HUES64 (cell line): ENCODE results near the gene PRR35.

ENCODE experiments used
- H3K27ac ChIP-seq: 2 replicates; pipeline ENCODE4 v1.7.0; 2013; ENCODE audit warnings: low read depth, low read length, inconsistent platforms
- H3K27me3 ChIP-seq: 2 replicates; pipeline ENCODE4 v1.6.1; 2013; ENCODE audit warnings: mild to moderate bottlenecking, low read length; ENCODE audit not compliant: insufficient read depth
- H3K36me3 ChIP-seq: 2 replicates; pipeline ENCODE4 v1.6.1; 2013; ENCODE audit warnings: mild to moderate bottlenecking, low read length; ENCODE audit not compliant: insufficient read depth
- H3K4me1 ChIP-seq: 2 replicates; pipeline ENCODE4 v1.6.1; 2013; ENCODE audit warnings: mild to moderate bottlenecking, low read length, moderate library complexity; ENCODE audit not compliant: insufficient read depth
- H3K4me3 ChIP-seq: 2 replicates; pipeline ENCODE4 v1.5.1; 2013; ENCODE audit warnings: mild to moderate bottlenecking, low read length, moderate library complexity
- H3K9ac ChIP-seq: 2 replicates; pipeline ENCODE4 v1.6.1; 2013; ENCODE audit warnings: mild to moderate bottlenecking, low read depth, low read length
- H3K9me3 ChIP-seq: 2 replicates; pipeline ENCODE4 v1.6.1; 2013; ENCODE audit warnings: low read depth, low read length; ENCODE audit not compliant: insufficient read depth
- WGBS: fragments of 150-250, 120-280 bp; methylation state at CpG from one replicate; pipeline ENCODE4 v1.1.7; 2013; ENCODE audit warnings: missing lambda C conversion rate; 5-methylcytosine and 5-hydroxymethylcytosine counted together

The PRR35 gene

GRCh38 chr16:521381-522210 lies 38.6 kb upstream of the PRR35 start:
- WGBS: 88% methylated on average over 34 of the region's 34 CpGs
- H3K4me1 ChIP-seq: peaks cover 11% of the 10 kb centered on the region; the same call in 1 of the 2 replicates
- H3K27ac ChIP-seq: no peak overlapping the region
- H3K4me3 ChIP-seq: no peak overlapping the region
- H3K9me3 ChIP-seq: no peaks in the 10 kb centered on the region
- H3K9ac ChIP-seq: no peak overlapping the region
- no peaks in the 10 kb centered on the region for H3K27me3 ChIP-seq
- peaks cover 19% of the 10 kb centered on the region for H3K36me3 ChIP-seq

DNA sequence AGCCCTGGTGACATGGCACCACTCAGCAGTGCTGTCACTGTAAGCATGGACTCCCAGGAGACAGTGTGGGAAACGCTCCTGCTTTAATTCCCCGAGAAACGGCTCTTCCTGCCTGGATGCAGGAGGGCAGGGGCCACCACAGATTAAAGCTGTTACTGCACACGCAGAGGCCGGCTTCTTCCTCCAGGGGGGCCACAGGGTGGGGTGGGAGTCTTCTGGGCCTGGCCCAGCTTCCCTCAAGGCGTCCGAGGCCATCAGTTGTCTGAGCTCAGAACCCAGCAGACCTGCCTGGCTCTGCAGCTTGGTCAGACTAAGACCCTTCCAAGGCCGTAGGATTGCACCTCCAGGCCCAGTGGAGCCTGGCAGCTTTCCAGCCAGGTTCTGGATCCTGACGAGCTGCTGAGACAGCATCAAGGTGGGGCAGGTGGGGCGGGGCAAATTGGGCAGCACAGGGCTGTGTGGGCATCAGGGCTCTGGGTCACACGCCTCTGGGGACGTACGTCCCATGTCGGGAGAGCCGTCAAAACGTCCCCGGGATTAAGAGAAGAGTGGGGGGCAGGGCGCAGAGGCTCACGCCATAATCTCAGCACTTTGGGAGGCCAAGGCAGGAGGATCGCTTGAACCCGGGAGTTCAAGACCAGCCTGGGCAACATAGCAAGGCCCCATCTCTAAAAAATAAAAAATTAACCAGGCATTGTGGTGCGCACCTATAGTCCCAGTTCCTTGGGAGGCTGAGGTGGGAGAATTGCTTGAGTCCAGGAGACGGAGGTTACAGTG lies 37.7 kb upstream of the PRR35 start:
- Histone ChIP-seq H3K9me3 (no peaks in the 10 kb centered on the region), H3K36me3 (peaks cover 19% of the 10 kb centered on the region)
- WGBS: 87% methylated on average over 23 of the region's 23 CpGs

DNA sequence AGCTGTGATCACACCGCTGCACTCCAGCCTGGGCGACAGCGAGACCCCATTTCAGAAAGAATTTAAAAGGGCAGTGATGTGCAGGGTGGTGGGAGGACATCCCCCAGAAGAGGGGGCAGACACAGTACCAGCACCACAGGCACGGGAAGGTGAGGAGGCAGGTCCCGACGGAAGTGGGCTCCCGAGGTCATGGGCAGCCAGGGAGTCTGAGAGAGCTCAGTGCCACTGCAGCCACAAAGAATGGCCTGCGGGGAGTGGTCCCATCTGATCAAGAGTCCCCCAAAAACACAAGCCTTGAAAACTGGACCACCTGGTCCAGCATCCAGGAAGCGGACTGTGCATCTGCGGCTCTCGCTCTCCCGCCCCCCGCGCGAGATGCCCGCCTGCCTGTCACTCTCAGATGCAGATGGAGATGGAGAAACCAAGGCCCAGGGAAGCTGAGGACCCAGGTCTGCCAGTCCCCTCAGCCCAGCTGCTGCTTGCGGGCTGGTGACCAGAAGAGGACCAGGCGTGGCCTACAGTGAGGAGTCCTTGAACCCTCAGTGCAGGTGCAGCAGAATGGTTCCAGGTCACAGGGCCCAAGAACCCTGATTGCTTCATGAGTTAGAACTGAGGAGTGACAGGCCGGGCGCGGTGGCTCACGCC lies 37.0 kb upstream of the PRR35 start:
- H3K27ac ChIP-seq: no peak overlapping the region
- H3K9me3 ChIP-seq: no peaks in the 10 kb centered on the region
- H3K36me3 ChIP-seq: peaks cover 19% of the 10 kb centered on the region
- no peak overlapping the region for H3K9ac ChIP-seq
- no peak overlapping the region for H3K4me3 ChIP-seq
- peaks cover 11% of the 10 kb centered on the region; the same call in 1 of the 2 replicates for H3K4me1 ChIP-seq
- H3K27me3 ChIP-seq: no peaks in the 10 kb centered on the region
- WGBS: 93% methylated on average over 22 of the region's 22 CpGs

More for the DNA sequence above, 37.7 kb upstream of the PRR35 start:
- Histone ChIP-seq H3K4me3 (no peak overlapping the region), H3K27ac (no peak overlapping the region), H3K4me1 (peaks cover 11% of the 10 kb centered on the region; the same call in 1 of the 2 replicates), H3K9ac (no peak overlapping the region), H3K27me3 (no peaks in the 10 kb centered on the region)

DNA sequence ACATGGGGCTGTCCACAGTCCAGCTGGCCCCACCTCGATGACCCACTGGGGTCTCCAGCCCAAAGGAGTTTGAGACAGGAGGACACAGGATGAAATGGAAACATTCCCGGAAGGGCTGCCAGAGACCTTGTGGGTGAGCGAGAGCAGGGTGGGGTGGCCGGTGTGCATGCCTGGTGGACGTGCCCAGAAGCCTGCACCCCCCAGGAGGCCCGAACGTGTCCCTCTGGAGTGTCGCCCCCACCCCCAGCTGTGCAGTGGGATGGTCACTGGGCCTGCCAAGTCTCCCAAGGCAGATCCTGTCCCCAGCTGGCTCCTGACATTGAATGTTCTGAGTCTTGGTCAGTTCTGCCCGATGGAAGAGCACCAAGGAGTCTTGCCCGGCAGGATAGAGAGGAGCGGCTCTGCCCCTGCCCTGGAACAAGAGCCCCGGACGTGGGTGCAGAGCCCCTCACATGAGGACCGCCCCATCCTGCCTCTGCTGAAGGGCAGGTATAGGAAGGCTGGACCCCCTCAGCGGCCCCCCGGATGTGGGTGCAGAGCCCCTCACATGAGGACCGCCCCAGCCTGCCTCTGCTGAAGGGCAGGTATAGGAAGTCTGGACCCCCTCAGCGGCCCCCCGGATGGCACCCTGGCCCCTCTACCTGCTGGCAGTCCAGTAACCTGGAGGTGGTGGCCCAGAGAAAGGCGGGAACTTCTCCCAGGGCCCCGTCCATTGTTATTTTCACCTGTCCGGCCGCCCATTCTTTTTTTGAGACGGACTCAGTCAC lies 35.7 kb upstream of the PRR35 start:
- Histone ChIP-seq H3K4me3 (no peak overlapping the region), H3K4me1 (peaks cover 11% of the 10 kb centered on the region; the same call in 1 of the 2 replicates), H3K9ac (no peak overlapping the region), H3K36me3 (peaks cover 18% of the 10 kb centered on the region), H3K27me3 (no peaks in the 10 kb centered on the region), H3K27ac (no peak overlapping the region), H3K9me3 (no peaks in the 10 kb centered on the region)
- WGBS: 92% methylated on average over 24 of the region's 24 CpGs

GRCh38 chr16:525123-525519 lies 35.1 kb upstream of the PRR35 start:
- H3K9me3 ChIP-seq: no peaks in the 10 kb centered on the region
- no peak overlapping the region for H3K27ac ChIP-seq
- no peak overlapping the region; the same call in 1 of the 2 replicates for H3K9ac ChIP-seq
- peaks cover 16% of the 10 kb centered on the region for H3K36me3 ChIP-seq
- peaks cover 11% of the 10 kb centered on the region; the same call in 1 of the 2 replicates for H3K4me1 ChIP-seq
- peak overlapping the region; percentile 92; the same call in 1 of the 2 replicates for H3K4me3 ChIP-seq
- WGBS: 95% methylated on average over 8 of the region's 8 CpGs
- H3K27me3 ChIP-seq: no peaks in the 10 kb centered on the region

- Histone ChIP-seq H3K9me3 (no peaks in the 10 kb centered on the region), H3K4me3 (peak overlapping the region; percentile 92), H3K27ac (peak overlapping the region; percentile 45; the same call in 1 of the 2 replicates), H3K27me3 (no peaks in the 10 kb centered on the region), H3K4me1 (peaks cover 11% of the 10 kb centered on the region; the same call in 1 of the 2 replicates), H3K9ac (peak overlapping the region; percentile 29), H3K36me3 (peaks cover 10% of the 10 kb centered on the region)
- 86% methylated on average over 13 of the region's 13 CpGs for WGBS
Measured at GRCh38 chr16:525520-526180, 34.5 kb upstream of the PRR35 start.

- Histone ChIP-seq H3K9me3 (no peaks in the 10 kb centered on the region), H3K36me3 (peaks cover 6% of the 10 kb centered on the region; the same call in 1 of the 2 replicates), H3K27me3 (no peaks in the 10 kb centered on the region), H3K27ac (peak overlapping the region; percentile 94), H3K4me3 (peak overlapping the region; percentile 92), H3K4me1 (peaks cover 11% of the 10 kb centered on the region; the same call in 1 of the 2 replicates), H3K9ac (peak overlapping the region; percentile 91)
- WGBS: 22% methylated on average over 26 of the region's 26 CpGs
Measured at GRCh38 chr16:526181-527014, 33.8 kb upstream of the PRR35 start.

GRCh38 chr16:527015-527903 lies 32.9 kb upstream of the PRR35 start, which contains the start of gene CAPN15:
Gene CAPN15 (plus strand): TSS chr16:527712. CDS start chr16:546839, 19,127 bp downstream.
- Histone ChIP-seq H3K4me1 (peaks cover 11% of the 10 kb centered on the region; the same call in 1 of the 2 replicates), H3K36me3 (peaks cover 6% of the 10 kb centered on the region; the same call in 1 of the 2 replicates), H3K27me3 (no peaks in the 10 kb centered on the region), H3K27ac (peak within 1 kb of the TSS; percentile 94), H3K9ac (peak within 1 kb of the TSS; percentile 91), H3K9me3 (no peaks in the 10 kb centered on the region), H3K4me3 (peak within 1 kb of the TSS; percentile 92)
- WGBS: under 1% methylated on average over 129 of the region's 129 CpGs
